Measurements from ENCODE around the gene ZNF569.

DNA sequence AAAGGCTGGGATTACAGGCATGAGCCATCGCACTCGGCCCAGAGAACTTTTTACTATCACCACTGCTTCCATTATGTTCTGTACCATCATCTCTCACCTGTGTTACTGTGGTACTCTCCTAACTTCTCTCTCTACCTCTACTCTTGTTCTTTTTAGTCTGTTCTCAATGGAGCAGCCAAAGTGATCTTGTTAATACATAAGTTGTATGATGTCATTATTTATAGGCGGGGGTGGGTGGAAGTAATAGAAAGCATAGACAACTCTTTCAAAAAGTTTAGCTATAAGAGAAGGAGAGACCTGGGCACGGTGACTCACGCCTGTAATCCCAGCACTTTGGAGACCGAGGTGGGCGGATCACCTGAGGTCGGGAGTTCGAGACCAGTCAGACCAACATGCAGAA, 4.9 kb upstream of the ZNF569 start:
- TF ChIP-seq POLR2A (IDR thresholded peaks at IDR 0.05) = no peak
- TF ChIP-seq, protein P1, sequence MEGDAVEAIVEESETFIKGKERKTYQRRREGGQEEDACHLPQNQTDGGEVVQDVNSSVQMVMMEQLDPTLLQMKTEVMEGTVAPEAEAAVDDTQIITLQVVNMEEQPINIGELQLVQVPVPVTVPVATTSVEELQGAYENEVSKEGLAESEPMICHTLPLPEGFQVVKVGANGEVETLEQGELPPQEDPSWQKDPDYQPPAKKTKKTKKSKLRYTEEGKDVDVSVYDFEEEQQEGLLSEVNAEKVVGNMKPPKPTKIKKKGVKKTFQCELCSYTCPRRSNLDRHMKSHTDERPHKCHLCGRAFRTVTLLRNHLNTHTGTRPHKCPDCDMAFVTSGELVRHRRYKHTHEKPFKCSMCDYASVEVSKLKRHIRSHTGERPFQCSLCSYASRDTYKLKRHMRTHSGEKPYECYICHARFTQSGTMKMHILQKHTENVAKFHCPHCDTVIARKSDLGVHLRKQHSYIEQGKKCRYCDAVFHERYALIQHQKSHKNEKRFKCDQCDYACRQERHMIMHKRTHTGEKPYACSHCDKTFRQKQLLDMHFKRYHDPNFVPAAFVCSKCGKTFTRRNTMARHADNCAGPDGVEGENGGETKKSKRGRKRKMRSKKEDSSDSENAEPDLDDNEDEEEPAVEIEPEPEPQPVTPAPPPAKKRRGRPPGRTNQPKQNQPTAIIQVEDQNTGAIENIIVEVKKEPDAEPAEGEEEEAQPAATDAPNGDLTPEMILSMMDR (IDR thresholded peaks at IDR 0.05) = no peak

Data from esophagus squamous epithelium (tissue), 4 donors.